Mucosa of rectum (tissue), 2 donors: ENCODE measurements around the gene GPR55.
A peak's percentile ranks its signal among the peaks of the same experiment; 100 is the strongest.

ENCODE experiments used
- H3K27ac ChIP-seq, 2 donors: one replicate each; pipeline ENCODE4 v1.7.0; 2013; ENCODE audit warnings: inconsistent platforms in 2 of 2, low read depth in 2 of 2, low read length in 2 of 2
- H3K27me3 ChIP-seq, 2 donors: one replicate each; pipeline ENCODE4 v1.7.0; 2013; ENCODE audit warnings: low read length in 2 of 2; ENCODE audit not compliant: control insufficient read depth in 2 of 2, insufficient read depth in 2 of 2
- H3K36me3 ChIP-seq, 2 donors: one replicate each; pipeline ENCODE4 v1.7.0; 2013; ENCODE audit warnings: low read length in 2 of 2; ENCODE audit not compliant: control insufficient read depth in 2 of 2, insufficient read depth in 2 of 2
- H3K4me1 ChIP-seq, 2 donors: one replicate each; pipeline ENCODE4 v1.7.0; 2013; ENCODE audit warnings: low read length in 2 of 2, mild to moderate bottlenecking in 1 of 2; ENCODE audit not compliant: control insufficient read depth in 2 of 2, insufficient read depth in 2 of 2
- H3K4me3 ChIP-seq, 2 donors: one replicate each; pipeline ENCODE4 v1.7.0; 2013; ENCODE audit warnings: low read length in 2 of 2
- H3K9ac ChIP-seq, 2 donors: one replicate each; pipeline ENCODE4 v1.7.0; 2013; ENCODE audit warnings: low read length in 2 of 2, low read depth in 1 of 2, mild to moderate bottlenecking in 1 of 2
- H3K9me3 ChIP-seq, 2 donors: one replicate each; pipeline ENCODE4 v1.7.0; 2013; ENCODE audit warnings: low read length in 2 of 2; ENCODE audit not compliant: control insufficient read depth in 2 of 2
- donor health status: healthy.
- donor health status: Normal muscosa, but diverticular disease.

Gene GPR55

DNA sequence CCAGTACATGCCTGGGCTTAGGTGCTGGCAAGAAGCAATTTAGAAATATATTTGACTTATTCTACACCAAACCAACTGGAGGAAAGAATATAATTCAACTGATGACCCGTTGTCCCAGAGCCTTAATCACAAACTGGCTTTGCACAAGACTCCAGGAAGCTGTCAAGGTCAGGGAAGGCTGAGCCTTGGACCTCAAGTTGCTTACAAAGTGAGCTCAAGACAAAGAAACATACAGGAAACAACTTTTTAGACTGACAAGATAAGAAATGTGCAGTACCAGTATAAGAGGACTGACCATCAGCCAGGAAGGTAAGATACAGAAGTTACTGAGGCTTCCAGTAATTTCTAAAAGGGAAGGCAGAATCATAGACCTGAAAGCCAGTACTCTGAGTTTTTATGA, 35.0 kb upstream of the GPR55 start:
- Histone ChIP-seq H3K36me3 (no peaks in the 10 kb centered on the region), H3K4me1 (no peaks in the 10 kb centered on the region), H3K27ac (no peak overlapping the region), H3K9me3 (no peaks in the 10 kb centered on the region), H3K9ac (no peak overlapping the region), H3K27me3 (peaks cover 5 to 7% of the 10 kb centered on the region in 2 donors), H3K4me3 (no peak overlapping the region)

DNA sequence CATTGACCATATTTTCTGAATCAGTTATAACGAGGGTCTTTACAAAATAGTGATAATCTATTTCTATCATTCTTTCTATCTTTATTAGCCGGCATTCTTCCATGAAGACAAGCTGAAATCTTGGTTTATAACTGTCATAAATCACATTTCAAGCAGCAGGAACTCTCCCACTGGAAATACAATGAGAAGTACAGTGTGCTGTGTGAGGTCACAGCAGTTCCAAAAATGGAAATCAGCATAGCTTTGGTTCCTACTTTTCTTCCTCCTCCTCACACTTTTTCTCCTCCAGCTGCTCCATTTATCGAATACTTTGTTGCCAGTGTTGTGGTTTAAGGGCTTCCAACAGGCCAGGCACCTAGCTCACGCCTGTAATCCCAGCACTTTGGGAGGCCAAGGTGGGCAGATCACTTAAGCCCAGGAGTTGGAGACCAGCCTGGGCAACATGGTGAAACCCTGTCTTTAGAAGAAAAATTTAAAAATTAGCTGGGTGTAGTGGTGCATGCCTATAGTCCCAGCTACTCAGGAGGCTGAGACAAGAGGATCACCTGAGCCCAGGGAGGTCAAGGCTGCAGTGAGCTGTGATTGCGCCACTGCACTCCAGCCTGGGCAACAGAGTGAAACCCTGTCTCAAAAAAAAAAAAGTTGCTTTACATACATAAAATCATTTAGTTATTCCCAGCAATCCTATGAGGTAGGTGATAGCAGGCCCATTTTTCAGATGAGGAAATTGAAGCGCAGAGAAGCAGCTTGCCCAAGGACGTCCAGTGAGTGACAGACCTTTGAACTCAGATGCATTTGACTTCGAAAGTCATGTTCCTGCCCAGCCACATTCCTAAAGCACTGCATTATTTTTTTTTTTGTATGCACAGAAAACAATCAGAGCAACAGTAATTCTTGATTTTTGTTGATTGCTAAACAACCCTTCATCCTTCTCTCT, 34.0 kb upstream of the GPR55 start:
- H3K4me3 ChIP-seq: no peak overlapping the region
- H3K36me3 ChIP-seq: no peaks in the 10 kb centered on the region
- H3K9ac ChIP-seq: no peak overlapping the region
- no peaks in the 10 kb centered on the region for H3K9me3 ChIP-seq
- no peaks in the 10 kb centered on the region for H3K4me1 ChIP-seq
- no peak overlapping the region for H3K27ac ChIP-seq
- H3K27me3 ChIP-seq: peaks cover 5 to 7% of the 10 kb centered on the region in 2 donors

DNA sequence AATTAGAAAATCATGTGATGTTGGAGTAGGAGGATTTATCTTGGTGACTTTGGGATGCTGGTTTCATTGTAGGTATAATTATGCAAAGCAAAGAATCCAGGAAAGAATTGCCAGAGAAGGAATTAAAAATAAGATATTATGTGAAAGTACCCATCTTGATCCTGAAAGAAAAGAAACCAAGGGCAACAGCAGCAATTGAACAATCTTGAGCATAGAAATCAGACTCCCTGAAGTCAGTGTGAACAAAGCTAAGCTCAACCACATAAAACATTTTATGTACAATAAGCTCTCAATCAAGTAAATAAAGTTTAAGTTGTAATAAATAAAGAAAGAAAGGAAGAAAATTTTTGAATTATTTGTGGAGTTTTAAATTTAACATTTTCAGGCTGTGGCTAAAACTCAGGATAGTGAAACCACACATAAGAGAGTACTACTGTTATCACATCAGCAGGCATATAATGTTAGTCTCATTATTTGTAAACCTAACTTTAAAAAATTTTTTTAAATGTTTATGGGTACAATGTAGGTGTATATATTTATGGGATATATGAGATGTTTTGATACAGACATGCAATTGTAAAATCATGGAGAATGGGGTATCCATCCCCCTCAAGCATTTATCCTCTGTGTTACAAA, 32.8 kb upstream of the GPR55 start:
- H3K4me3 ChIP-seq: peak overlapping the region in 1 of 2 donors; percentile 58
- peaks cover 5 to 7% of the 10 kb centered on the region in 2 donors for H3K27me3 ChIP-seq
- H3K27ac ChIP-seq: no peak overlapping the region
- H3K9me3 ChIP-seq: no peaks in the 10 kb centered on the region
- H3K9ac ChIP-seq: peak overlapping the region in 1 of 2 donors; percentile 37
- no peaks in the 10 kb centered on the region for H3K4me1 ChIP-seq
- no peaks in the 10 kb centered on the region for H3K36me3 ChIP-seq

DNA sequence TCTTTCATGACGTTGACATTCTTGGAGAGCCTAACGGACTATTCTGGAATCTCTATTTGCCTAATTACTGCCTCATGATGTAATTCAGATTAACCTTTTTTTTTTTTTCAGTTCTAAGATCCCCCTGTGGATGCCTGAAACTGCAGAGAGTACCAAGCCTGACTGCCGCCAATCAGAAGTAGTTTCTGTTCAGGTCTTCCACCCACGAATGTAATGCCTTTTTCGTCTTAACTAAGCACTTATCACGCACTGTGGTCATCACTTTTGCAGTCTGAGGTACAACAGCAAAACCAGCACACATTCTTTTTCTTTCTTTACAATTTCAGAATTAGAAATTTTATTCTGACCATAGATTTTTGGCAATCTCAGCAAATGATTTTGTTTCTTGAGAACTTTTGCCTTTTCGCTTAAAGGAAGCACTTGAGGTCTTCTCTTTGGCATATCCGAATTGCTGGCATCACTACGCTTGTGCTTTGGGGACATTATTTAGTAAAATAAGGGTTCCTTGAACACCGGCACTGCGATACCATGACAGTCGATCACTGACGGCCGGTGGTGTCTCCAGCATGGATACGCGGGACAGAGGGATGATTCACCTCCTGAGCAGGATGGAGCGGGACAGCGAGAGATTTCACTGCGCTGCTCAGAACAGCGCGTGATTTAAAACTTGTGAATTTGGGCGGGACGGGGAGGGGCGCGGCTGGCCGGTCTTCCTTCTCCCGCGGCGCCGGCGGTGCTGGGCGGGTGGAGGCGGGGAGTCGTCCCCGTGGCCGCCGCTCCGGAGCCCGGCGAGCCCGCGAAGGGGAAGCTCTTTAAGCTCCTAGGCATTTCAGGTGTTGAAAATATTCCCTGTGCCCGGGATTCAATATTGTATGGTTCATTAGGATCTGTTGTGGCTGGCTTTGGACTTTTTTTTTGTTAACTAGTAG, 32.0 kb upstream of the GPR55 start:
- H3K4me3 ChIP-seq: peak overlapping the region; percentile 51 to 58
- no peaks in the 10 kb centered on the region for H3K36me3 ChIP-seq
- H3K9ac ChIP-seq: peak overlapping the region in 1 of 2 donors; percentile 37
- H3K4me1 ChIP-seq: no peaks in the 10 kb centered on the region
- H3K27me3 ChIP-seq: peaks cover 5 to 7% of the 10 kb centered on the region in 2 donors
- H3K9me3 ChIP-seq: no peaks in the 10 kb centered on the region
- H3K27ac ChIP-seq: no peak overlapping the region

DNA sequence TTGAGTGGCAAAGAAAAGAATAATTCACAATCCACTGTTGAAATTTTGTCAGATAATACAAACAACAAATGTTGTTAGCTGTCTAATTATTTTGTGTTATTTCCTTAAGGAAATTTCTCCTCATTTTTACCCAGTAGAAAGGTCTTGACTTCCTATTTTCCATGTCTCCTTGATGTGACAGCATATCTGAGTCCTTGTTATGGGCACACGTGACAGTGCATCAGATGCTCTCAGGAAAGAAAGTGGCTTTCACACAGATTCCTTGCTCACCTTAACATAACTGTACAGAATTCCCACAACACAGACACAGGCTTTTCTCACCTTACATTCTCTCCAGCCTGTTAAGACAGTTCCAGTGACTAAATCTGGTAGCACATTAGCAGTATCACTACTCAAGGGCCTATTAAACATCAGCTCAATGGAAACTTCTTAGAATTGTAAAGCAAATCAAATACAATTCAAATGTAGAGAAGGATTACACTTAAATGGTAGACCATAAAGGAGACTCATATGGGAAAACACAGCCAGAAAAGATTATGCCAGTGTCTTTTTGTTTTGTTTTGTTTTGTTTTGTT, 30.2 kb upstream of the GPR55 start:
- no peaks in the 10 kb centered on the region for H3K9me3 ChIP-seq
- no peak overlapping the region for H3K9ac ChIP-seq
- no peak overlapping the region for H3K4me3 ChIP-seq
- H3K36me3 ChIP-seq: no peaks in the 10 kb centered on the region
- no peak overlapping the region for H3K27ac ChIP-seq
- no peaks in the 10 kb centered on the region for H3K4me1 ChIP-seq
- H3K27me3 ChIP-seq: peaks cover 5 to 7% of the 10 kb centered on the region in 2 donors

DNA sequence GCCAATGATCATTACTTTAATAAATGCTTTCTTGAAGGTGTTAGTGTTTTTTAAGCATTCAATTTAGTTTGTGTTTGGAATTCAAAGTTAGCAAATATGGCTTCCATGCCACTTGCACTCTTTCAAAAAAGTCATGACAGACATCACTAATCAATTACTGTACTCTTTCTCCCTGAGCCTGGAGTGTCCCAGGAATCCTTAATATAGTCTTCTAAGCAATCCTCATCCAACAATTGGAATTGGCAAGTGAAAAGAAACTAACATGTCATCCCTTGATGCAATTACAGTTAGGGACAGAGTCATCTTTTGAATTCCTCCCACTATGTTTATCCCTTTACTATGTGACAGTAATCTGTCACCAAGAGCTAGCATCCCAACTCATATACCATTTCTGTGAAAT, 29.7 kb upstream of the GPR55 start:
- no peaks in the 10 kb centered on the region for H3K9me3 ChIP-seq
- H3K4me3 ChIP-seq: no peak overlapping the region
- H3K27ac ChIP-seq: no peak overlapping the region
- no peak overlapping the region for H3K9ac ChIP-seq
- H3K4me1 ChIP-seq: no peaks in the 10 kb centered on the region
- H3K36me3 ChIP-seq: no peaks in the 10 kb centered on the region
- peaks cover 5 to 7% of the 10 kb centered on the region in 2 donors for H3K27me3 ChIP-seq

DNA sequence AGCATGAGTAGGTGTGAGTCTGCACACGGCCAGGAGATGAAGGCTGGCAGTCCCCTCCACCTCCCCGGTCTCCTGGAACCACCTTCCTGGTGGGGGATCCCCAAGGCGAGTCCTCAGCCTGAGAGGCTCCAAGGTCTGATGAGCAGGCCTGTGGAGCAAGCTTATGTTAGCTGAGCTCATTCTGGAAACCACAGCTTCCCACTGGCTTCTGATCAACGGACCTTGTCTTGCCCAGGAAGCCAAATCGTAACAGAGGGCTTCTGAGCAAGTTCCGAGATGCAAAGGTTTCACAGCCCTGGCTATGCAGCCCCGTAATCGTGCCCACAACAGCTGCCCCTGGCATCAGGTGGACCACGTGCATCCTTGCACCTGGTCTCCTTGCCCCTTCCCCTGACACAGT, 28.8 kb upstream of the GPR55 start:
- H3K4me1 ChIP-seq: no peaks in the 10 kb centered on the region
- no peaks in the 10 kb centered on the region for H3K36me3 ChIP-seq
- H3K27me3 ChIP-seq: peaks cover 5 to 7% of the 10 kb centered on the region in 2 donors
- no peak overlapping the region for H3K27ac ChIP-seq
- H3K4me3 ChIP-seq: no peak overlapping the region
- no peaks in the 10 kb centered on the region for H3K9me3 ChIP-seq
- H3K9ac ChIP-seq: no peak overlapping the region

DNA sequence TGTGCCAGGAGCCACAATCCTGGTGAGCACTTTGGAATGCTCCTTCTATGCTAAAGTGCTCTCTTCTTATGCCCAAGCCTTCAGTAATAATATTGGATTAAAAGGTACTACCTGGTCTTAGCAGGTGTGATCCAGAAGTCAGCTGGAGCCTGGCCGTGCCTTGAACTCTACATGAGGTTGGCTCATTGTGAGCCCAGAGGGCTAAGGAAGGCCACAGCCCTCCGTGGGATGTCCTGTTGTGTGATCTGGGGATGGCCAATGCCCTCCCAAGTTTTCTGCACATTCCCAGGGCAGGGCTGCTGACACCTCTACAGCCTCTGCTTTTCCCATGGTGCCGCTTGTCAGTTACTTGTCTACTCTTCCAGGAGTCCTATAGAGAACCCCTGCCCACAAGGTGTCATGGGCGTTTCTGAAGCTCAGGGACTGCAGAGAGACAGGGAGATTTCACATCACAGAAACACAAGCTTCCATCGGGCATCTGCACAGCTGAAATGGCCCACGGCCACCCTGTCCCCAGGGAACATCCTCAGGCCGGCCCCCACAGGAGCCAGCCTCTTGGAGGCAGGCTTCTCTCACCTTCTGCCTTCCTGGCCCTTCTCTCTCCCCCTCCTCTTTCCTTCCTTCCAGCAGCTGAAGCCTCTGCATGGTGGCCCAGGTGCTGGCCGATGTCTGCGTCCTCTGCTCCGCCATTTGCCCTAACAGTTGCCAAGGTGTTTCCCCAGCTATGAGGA, 27.3 kb upstream of the GPR55 start:
- Histone ChIP-seq H3K36me3 (no peaks in the 10 kb centered on the region), H3K27ac (no peak overlapping the region), H3K9ac (no peak overlapping the region), H3K4me1 (no peaks in the 10 kb centered on the region), H3K27me3 (peaks cover 5 to 7% of the 10 kb centered on the region in 2 donors), H3K9me3 (no peaks in the 10 kb centered on the region), H3K4me3 (no peak overlapping the region)

DNA sequence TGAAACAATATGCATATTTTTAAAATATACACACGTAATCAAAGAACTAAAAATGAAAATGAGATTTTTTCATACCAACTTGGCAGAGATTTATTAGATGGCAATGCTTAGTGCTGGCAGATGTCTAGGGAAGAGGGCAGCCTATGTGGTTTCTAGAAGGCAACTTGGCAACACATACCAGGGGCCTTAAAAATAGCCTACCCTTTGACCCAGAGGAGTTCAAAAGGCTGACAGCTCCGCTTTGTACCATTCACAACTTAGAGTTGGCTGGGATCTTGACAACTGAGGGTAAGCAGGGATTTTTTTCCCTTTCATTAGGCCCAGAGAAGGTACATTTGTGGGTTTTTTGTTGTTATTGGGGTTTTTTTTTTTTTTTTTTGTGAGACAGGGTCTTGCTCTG, 26.4 kb upstream of the GPR55 start:
- H3K4me3 ChIP-seq: no peak overlapping the region
- no peaks in the 10 kb centered on the region for H3K9me3 ChIP-seq
- no peak overlapping the region for H3K9ac ChIP-seq
- H3K36me3 ChIP-seq: no peaks in the 10 kb centered on the region
- no peaks in the 10 kb centered on the region for H3K27me3 ChIP-seq
- H3K4me1 ChIP-seq: no peaks in the 10 kb centered on the region
- H3K27ac ChIP-seq: no peak overlapping the region
